GM19099 (cell line): ENCODE data around the gene NTF3.

ENCODE experiments used
- POLR2A ChIP-seq: IDR thresholded peaks from 3 replicates; pipeline ENCODE4 v1.6.1; 2011; ENCODE audit warnings: low read depth; ENCODE audit not compliant: insufficient read length; ENCODE audit errors: extremely low read depth

Gene NTF3

GRCh38 chr12:5537771-5538170 lies 105.9 kb downstream of the NTF3 start:
- no peak for TF ChIP-seq POLR2A
